MM.1S (cell line): ENCODE results near the gene CD47.

Experiments used
- DNase-seq: peaks from one replicate; pipeline ENCODE4 v3.0.0-alpha.2; 2015
- H2AFZ ChIP-seq: fragments of 300-600 bp; sonication (generic); 2 replicates; pipeline ENCODE4 v1.6.0; 2016; ENCODE audit warnings: antibody characterized with exemption, low read length
- H3F3A ChIP-seq: fragments of 300-600 bp; sonication (generic); 2 replicates; pipeline ENCODE4 v1.6.1; 2016; ENCODE audit warnings: mild to moderate bottlenecking, antibody characterized with exemption, low read length, moderate library complexity, mixed read lengths; ENCODE audit not compliant: insufficient read depth
- H3K27ac ChIP-seq: fragments of 300-600 bp; sonication (generic); 2 replicates; pipeline ENCODE4 v1.5.1; 2016; ENCODE audit warnings: mild to moderate bottlenecking, low read length
- H3K27me3 ChIP-seq: fragments of 300-600 bp; sonication (generic); replicated peaks from 2 replicates; pipeline ENCODE4 v1.6.0; 2016; ENCODE audit warnings: low read length; ENCODE audit not compliant: insufficient read depth
- H3K36me3 ChIP-seq: fragments of 300-600 bp; sonication (generic); replicated peaks from 2 replicates; pipeline ENCODE4 v1.6.1; 2016; ENCODE audit warnings: mild to moderate bottlenecking, low read length, mixed read lengths; ENCODE audit not compliant: insufficient read depth
- H3K4me1 ChIP-seq: fragments of 300-600 bp; sonication (generic); 2 replicates; pipeline ENCODE4 v1.6.1; 2016; ENCODE audit warnings: low read length, mixed read lengths
- H3K4me2 ChIP-seq: fragments of 300-600 bp; sonication (generic); 2 replicates; pipeline ENCODE4 v1.6.0; 2016; ENCODE audit warnings: low read depth, low read length
- H3K4me3 ChIP-seq: fragments of 300-600 bp; sonication (generic); 2 replicates; pipeline ENCODE4 v1.5.1; 2016; ENCODE audit warnings: low read length, mixed read lengths
- H3K79me2 ChIP-seq: fragments of 300-600 bp; sonication (generic); 2 replicates; pipeline ENCODE4 v1.6.1; 2016; ENCODE audit warnings: mixed run types, low read length, mixed read lengths
- H3K9ac ChIP-seq: fragments of 300-600 bp; sonication (generic); 2 replicates; pipeline ENCODE4 v1.6.1; 2016; ENCODE audit warnings: low read length, mixed read lengths
- H3K9me2 ChIP-seq: fragments of 300-600 bp; sonication (generic); replicated peaks from 2 replicates; pipeline ENCODE4 v1.6.1; 2016; ENCODE audit warnings: mild to moderate bottlenecking, low read length, mixed read lengths; ENCODE audit not compliant: insufficient read depth
- H3K9me3 ChIP-seq: fragments of 300-600 bp; sonication (generic); replicated peaks from 2 replicates; pipeline ENCODE4 v1.6.1; 2016; ENCODE audit warnings: mild to moderate bottlenecking, low read length, mixed read lengths; ENCODE audit not compliant: insufficient read depth
- H4K20me1 ChIP-seq: fragments of 300-600 bp; sonication (generic); 2 replicates; pipeline ENCODE4 v1.6.1; 2016; ENCODE audit warnings: mild to moderate bottlenecking, low read length, moderate library complexity, mixed read lengths; ENCODE audit not compliant: insufficient read depth
- CTCF ChIP-seq: fragments of 300-600 bp; sonication (generic); IDR thresholded peaks from 2 replicates; pipeline ENCODE4 v1.5.1; 2016; ENCODE audit warnings: antibody characterized with exemption, low read length, mixed read lengths
- EZH2 ChIP-seq: fragments of 300-600 bp; sonication (generic); optimal IDR thresholded peaks from 2 replicates; pipeline ENCODE3; 2017; ENCODE audit warnings: low read depth, mild to moderate bottlenecking, antibody characterized with exemption, low read length, mixed read lengths
- EZH2phosphoT487 ChIP-seq: fragments of 300-600 bp; sonication (generic); IDR thresholded peaks from 2 replicates; pipeline ENCODE4 v1.6.1; 2018; ENCODE audit warnings: antibody characterized with exemption, low read length

Gene CD47

GRCh38 chr3:108021533-108021932 is 69.3 kb downstream of the CD47 start:
- Histone ChIP-seq H3K27ac (no peak overlapping the region), H4K20me1 (no peaks in the 10 kb centered on the region), H3K27me3 (no peaks in the 10 kb centered on the region), H3K36me3 (no peaks in the 10 kb centered on the region), H3K4me3 (no peak overlapping the region), H3K79me2 (no peaks in the 10 kb centered on the region), H3K4me1 (no peaks in the 10 kb centered on the region), H3K4me2 (no peak overlapping the region), H3K9ac (no peak overlapping the region), H3F3A (no peaks in the 10 kb centered on the region), H3K9me3 (no peaks in the 10 kb centered on the region), H3K9me2 (no peaks in the 10 kb centered on the region), H2AFZ (no peak overlapping the region)
- no peak for DNase-seq
- TF ChIP-seq EZH2phosphoT487: no peak
- no peak for TF ChIP-seq CTCF
- no peak for TF ChIP-seq EZH2

GRCh38 chr3:108021131-108021530 is 69.7 kb downstream of the CD47 start:
- no peak overlapping the region for H3K4me2 ChIP-seq

GRCh38 chr3:108018552-108018951 is 72.3 kb downstream of the CD47 start:
- Histone ChIP-seq H3K36me3 (no peaks in the 10 kb centered on the region), H3K4me3 (no peak overlapping the region), H3K27ac (no peak overlapping the region), H3K9me2 (no peaks in the 10 kb centered on the region), H3K4me1 (no peaks in the 10 kb centered on the region), H3K4me2 (no peak overlapping the region), H3K9ac (no peak overlapping the region), H3K79me2 (no peaks in the 10 kb centered on the region), H4K20me1 (no peaks in the 10 kb centered on the region), H2AFZ (no peak overlapping the region), H3F3A (no peaks in the 10 kb centered on the region), H3K9me3 (no peaks in the 10 kb centered on the region), H3K27me3 (no peaks in the 10 kb centered on the region)
- TF ChIP-seq EZH2phosphoT487 (no peak), CTCF (no peak), EZH2 (no peak)
- DNase-seq: no peak

More at GRCh38 chr3:108021131-108021530, 69.7 kb downstream of the CD47 start:
- Histone ChIP-seq H3F3A (no peaks in the 10 kb centered on the region), H3K4me1 (no peaks in the 10 kb centered on the region), H3K9me2 (no peaks in the 10 kb centered on the region), H3K79me2 (no peaks in the 10 kb centered on the region), H4K20me1 (no peaks in the 10 kb centered on the region), H2AFZ (no peak overlapping the region), H3K4me3 (no peak overlapping the region), H3K27ac (no peak overlapping the region), H3K9me3 (no peaks in the 10 kb centered on the region), H3K27me3 (no peaks in the 10 kb centered on the region), H3K36me3 (no peaks in the 10 kb centered on the region), H3K9ac (no peak overlapping the region)
- DNase-seq: no peak
- TF ChIP-seq EZH2phosphoT487: no peak
- no peak for TF ChIP-seq CTCF
- no peak for TF ChIP-seq EZH2
